HEK293T (cell line): ENCODE measurements around the gene FOXN4.

Source experiments
- ARNT ChIP-seq: fragments of 450-650 bp; IDR thresholded peaks from 2 replicates; pipeline ENCODE4 v1.6.1; 2017; ENCODE audit warnings: mild to moderate bottlenecking
- BHLHE40 ChIP-seq: fragments of 450-650 bp; IDR thresholded peaks from 2 replicates; pipeline ENCODE4 v1.6.1; 2016; ENCODE audit warnings: mild to moderate bottlenecking, moderate library complexity, borderline replicate concordance
- ELF4 ChIP-seq: fragments of 450-650 bp; IDR thresholded peaks from 2 replicates; pipeline ENCODE4 v1.6.1; 2017; ENCODE audit warnings: antibody characterized with exemption
- FOXA1 ChIP-seq: fragments of 450-650 bp; IDR thresholded peaks from 2 replicates; pipeline ENCODE4 v1.6.1; 2016; ENCODE audit warnings: mild to moderate bottlenecking
- FOXK2 ChIP-seq: fragments of 450-650 bp; IDR thresholded peaks from 2 replicates; pipeline ENCODE4 v1.6.1; 2016; ENCODE audit warnings: mild to moderate bottlenecking
- FOXM1 ChIP-seq: fragments of 450-650 bp; IDR thresholded peaks from 2 replicates; pipeline ENCODE4 v1.6.1; 2017; ENCODE audit warnings: mild to moderate bottlenecking, borderline replicate concordance
- HDGF ChIP-seq: fragments of 450-650 bp; IDR thresholded peaks from 2 replicates; pipeline ENCODE4 v1.6.1; 2017; ENCODE audit warnings: antibody characterized with exemption, borderline replicate concordance
- LEF1 ChIP-seq: fragments of 450-650 bp; IDR thresholded peaks from 2 replicates; pipeline ENCODE4 v1.6.1; 2017; ENCODE audit warnings: mild to moderate bottlenecking, borderline replicate concordance
- NFRKB ChIP-seq: fragments of 450-650 bp; IDR thresholded peaks from 2 replicates; pipeline ENCODE4 v1.6.1; 2016; ENCODE audit warnings: mild to moderate bottlenecking, moderate library complexity
- SP1 ChIP-seq: fragments of 450-650 bp; IDR thresholded peaks from 2 replicates; pipeline ENCODE4 v1.6.1; 2017
- SUZ12 ChIP-seq: fragments of 450-650 bp; IDR thresholded peaks from 2 replicates; pipeline ENCODE4 v1.6.1; 2016; ENCODE audit warnings: mild to moderate bottlenecking
- TARDBP ChIP-seq: fragments of 450-650 bp; IDR thresholded peaks from 2 replicates; pipeline ENCODE4 v1.6.1; 2016

- TF ChIP-seq SP1 (no peak), FOXM1 (no peak), BHLHE40 (no peak), SUZ12 (no peak), ELF4 (no peak), FOXA1 (no peak), FOXK2 (no peak), TARDBP (no peak), ARNT (no peak), NFRKB (no peak), HDGF (no peak), LEF1 (no peak)
Measured at GRCh38 chr12:109270494-109270893, 38.6 kb downstream of the FOXN4 start.
